Measurements from ENCODE around the gene AGPAT4. TPM values are rescaled to one million over a fixed set of nuclear protein-coding genes. Genes with fewer than 3 reads are reported as not detected.

Gene AGPAT4
- total and polyA plus RNA-seq, 2 donors (not counting 3 experiments of a cell fraction or from before 2014, with no cell fraction given), result 10.2 to 15.2 TPM

DNA sequence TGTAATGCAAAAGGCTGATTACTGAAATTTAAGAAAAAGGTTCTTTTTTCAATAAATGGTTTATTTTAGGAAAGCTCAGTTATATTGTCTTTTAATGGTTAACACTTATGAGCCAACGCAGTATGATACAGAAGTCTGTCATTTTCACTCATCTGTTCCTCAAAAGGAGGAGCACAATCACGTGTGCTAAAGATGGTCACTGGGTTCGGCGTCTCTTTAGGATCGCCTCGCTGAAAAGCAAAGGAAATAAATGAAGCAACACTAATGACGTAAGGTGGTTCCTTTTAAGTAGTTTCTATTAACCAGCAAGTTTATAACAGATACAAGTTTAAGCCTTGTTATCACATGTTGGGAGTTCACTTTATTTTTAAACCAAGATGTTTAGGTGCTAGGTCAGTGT, 156.6 kb downstream of the AGPAT4 start:
- no peak overlapping the region for H3K9ac ChIP-seq (replicated peaks; ENCODE audit: extremely low read depth, insufficient read depth, low read length)
- dilution Hi-C loops (cut with MboI; ENCODE audit: extremely low pct_ligation_motif_present, low sequenced_read_pairs) (no loop called here), intact Hi-C loops (cut with micrococcal nuclease) (no loop called here)
- TF ChIP-seq EZH2 (IDR thresholded peaks at IDR 0.05; ENCODE audit: borderline replicate concordance, low read depth, low read length, severe bottlenecking), result no peak
- TF ChIP-seq POLR2A (IDR thresholded peaks at IDR 0.05; ENCODE audit: low read depth, low read length), result no peak
- TF ChIP-seq FOS (IDR thresholded peaks at IDR 0.05; ENCODE audit: borderline replicate concordance, insufficient read depth, low read length), result no peak
- TF ChIP-seq GATA2 (IDR thresholded peaks at IDR 0.05; ENCODE audit: insufficient read depth, insufficient read length, low read depth, low read length), result no peak
- no peak for TF ChIP-seq MAX (IDR thresholded peaks at IDR 0.05; ENCODE audit: insufficient read depth, insufficient read length)
- no peak for TF ChIP-seq JUN (IDR thresholded peaks at IDR 0.05; ENCODE audit: borderline replicate concordance, insufficient read depth, insufficient read length, low read depth)
- no peak for TF ChIP-seq POLR2AphosphoS5 (IDR thresholded peaks at IDR 0.05; ENCODE audit: insufficient read depth, low read depth, low read length)
- TF ChIP-seq, protein P1, sequence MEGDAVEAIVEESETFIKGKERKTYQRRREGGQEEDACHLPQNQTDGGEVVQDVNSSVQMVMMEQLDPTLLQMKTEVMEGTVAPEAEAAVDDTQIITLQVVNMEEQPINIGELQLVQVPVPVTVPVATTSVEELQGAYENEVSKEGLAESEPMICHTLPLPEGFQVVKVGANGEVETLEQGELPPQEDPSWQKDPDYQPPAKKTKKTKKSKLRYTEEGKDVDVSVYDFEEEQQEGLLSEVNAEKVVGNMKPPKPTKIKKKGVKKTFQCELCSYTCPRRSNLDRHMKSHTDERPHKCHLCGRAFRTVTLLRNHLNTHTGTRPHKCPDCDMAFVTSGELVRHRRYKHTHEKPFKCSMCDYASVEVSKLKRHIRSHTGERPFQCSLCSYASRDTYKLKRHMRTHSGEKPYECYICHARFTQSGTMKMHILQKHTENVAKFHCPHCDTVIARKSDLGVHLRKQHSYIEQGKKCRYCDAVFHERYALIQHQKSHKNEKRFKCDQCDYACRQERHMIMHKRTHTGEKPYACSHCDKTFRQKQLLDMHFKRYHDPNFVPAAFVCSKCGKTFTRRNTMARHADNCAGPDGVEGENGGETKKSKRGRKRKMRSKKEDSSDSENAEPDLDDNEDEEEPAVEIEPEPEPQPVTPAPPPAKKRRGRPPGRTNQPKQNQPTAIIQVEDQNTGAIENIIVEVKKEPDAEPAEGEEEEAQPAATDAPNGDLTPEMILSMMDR (IDR thresholded peaks at IDR 0.05; ENCODE audit: extremely low read depth in 1 of 2, insufficient read depth in 1 of 2, low read depth in 1 of 2, low read length in 2 of 2), result no peak
- TF ChIP-seq MYC (IDR thresholded peaks at IDR 0.05; ENCODE audit: low read depth, low read length), result no peak
- no peak for FAIRE-seq
- POLR2A ChIA-PET, result no interaction called here
- H3K36me3 ChIP-seq (ENCODE audit: control insufficient read depth in 2 of 2, extremely low read depth in 1 of 2, insufficient read depth in 2 of 2, low read length in 2 of 2), result peaks cover 0 to 6% of the 10 kb centered on the region in 2 experiments
- H3K9me1 ChIP-seq (replicated peaks; ENCODE audit: control insufficient read depth, extremely low read depth, insufficient read depth, low read length), result no peaks in the 10 kb centered on the region
- H3K4me1 ChIP-seq (ENCODE audit: control insufficient read depth, extremely low read depth, insufficient read depth, low read length), result no peaks in the 10 kb centered on the region
- BruUV-seq (replicated peaks), result no TSS peak
- no peak for DNase-seq (ENCODE audit: low read depth, low spot score)
- no peaks in the 10 kb centered on the region for H3K9me3 ChIP-seq (replicated peaks; ENCODE audit: control insufficient read depth, insufficient read depth, low read length)
- CTCF ChIA-PET, result interaction anchor here (0.7 kb wide), 1 partner anchor 254 kb away, joined by 3 read pairs; no protein-coding TSS in a partner anchor
- no peak overlapping the region for H3K27ac ChIP-seq (ENCODE audit: insufficient read depth, low read depth, low read length)
- H3K27me3 ChIP-seq (ENCODE audit: control insufficient read depth in 2 of 2, insufficient read depth in 2 of 2, low read length in 2 of 2), result no peaks in the 10 kb centered on the region
- H3K4me2 ChIP-seq (ENCODE audit: insufficient read depth, low read length), result no peak overlapping the region
- no peak overlapping the region for H2AFZ ChIP-seq (ENCODE audit: low read depth, low read length)
- H3K4me3 ChIP-seq (replicated peaks in 1 of 3; ENCODE audit: insufficient read depth in 1 of 3, low read depth in 1 of 3, low read length in 3 of 3), result no peak overlapping the region
- no peaks in the 10 kb centered on the region for H3K79me2 ChIP-seq (ENCODE audit: control insufficient read depth, insufficient read depth, low read length)
- no peaks in the 10 kb centered on the region for H4K20me1 ChIP-seq (replicated peaks; ENCODE audit: control insufficient read depth, extremely low read depth, insufficient read depth, low read length)
